ENCODE results near the gene SLC27A2.
"Not testable (repeated sequence)": the region's sequence is repeated elsewhere in the genome, so short reads cannot be mapped to it uniquely, and the experiment has no call there.

The SLC27A2 gene

DNA sequence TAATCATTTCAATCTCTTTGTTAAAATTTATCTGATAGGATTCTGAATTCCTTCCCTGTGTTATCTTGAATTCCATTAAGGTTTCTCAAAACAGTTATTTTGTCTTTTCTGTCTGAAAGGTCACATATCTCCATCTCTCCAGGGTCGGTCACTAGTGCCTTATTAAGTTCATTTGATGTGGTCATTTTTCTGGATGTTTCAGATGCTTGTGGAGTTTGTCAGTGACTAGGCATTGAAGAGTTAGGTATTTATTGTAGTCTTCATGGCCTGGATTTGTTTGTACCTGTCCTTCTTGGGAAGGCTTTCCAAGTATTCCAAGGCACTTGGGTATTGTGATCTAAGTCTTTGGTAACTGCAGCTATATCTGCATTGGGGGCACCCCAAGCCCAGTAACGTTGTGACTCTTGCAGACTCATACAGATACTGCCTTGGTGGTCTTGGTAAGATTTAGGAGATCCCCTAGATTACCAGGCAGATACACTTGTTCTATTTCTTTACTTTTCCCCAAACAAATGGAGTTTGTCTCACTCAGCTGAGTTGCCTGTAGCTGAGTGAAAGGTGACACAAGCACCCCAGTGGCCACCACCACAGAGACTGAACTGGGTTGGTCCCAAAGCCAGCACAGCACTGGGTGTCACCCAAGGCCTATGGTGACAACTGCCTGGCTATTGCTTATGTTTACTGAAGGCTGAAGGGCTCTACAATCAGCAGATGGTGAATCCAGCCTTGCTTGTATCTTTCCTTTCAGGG lies 18.9 kb upstream of the SLC27A2 start:
- in situ Hi-C loops (cut with HindIII; ENCODE audit: low sequenced_read_pairs) = no loop called here

DNA sequence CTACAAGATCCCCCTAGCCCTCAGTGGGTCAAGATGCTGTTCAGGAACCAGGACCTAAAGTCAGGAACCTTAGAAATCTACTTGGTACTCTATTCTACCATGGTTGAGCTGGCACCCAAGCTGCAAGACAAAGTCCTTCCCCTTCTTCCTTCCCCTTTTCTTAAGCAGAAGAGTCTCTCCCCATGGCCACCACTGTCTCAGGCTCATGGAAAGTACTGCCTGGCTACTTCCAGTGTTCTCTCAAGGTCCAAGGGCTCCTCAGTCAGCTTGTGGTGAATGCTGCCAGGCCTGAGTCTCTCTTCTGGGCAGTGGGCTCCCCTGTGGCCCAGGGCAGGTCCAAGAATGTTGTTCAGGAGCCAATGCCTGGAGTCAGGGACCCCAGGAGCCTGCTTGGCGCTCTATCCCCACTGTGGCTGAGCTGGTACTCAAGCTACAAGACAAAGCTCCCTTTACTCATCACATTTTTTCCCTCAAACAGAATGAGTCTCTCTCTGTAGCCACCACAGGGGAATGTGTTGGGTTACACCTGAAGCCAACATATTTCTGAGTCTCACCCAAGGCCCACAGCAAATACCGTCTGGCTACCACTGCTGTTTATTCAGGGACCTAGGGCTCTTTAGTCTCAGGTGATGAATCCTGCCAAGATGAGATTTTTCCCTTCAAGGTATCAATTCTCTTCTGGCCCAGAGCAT lies 18.1 kb upstream of the SLC27A2 start:
- in situ Hi-C loops (cut with HindIII; ENCODE audit: low sequenced_read_pairs) = no loop called here

DNA sequence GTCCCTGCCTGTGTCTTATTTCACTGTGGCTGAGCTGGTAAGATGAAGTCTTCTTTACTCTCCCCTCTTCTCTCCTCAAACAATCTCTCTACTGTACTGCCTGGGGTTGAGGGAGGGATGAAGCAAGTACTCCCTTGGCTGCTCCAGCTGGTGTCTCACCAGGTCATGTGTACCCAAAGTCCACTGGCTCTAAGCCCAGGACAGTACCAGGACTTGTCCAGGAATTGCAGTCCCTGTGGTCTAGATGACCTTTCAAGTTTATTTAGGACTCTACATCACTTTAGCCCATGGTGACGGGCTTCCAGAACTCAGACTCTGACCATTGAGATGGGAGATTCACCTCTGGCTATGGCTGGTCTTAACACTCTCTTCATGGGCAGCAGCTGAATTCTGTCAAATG lies 17.5 kb upstream of the SLC27A2 start:
- in situ Hi-C loops (cut with HindIII; ENCODE audit: low sequenced_read_pairs) = no loop called here

DNA sequence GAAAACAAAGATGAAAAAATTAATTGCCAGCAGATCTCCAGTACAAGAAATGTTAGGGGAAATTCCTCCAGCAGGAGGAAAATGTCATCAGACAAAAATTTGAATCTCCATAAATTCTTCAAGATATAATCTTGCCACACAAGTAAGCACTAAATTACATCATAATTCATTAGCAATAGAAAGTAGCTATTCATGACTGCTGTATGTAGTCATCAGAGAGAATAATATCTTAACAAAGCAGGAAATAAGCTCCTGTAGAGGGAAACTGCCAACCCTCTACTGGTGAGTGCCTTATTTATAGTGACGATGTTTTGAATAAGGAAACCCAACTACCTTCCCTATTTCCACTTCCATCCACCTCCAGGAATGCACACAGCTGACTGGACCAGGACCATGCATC lies 15.8 kb upstream of the SLC27A2 start:
- in situ Hi-C loops (cut with HindIII; ENCODE audit: low sequenced_read_pairs) = no loop called here

DNA sequence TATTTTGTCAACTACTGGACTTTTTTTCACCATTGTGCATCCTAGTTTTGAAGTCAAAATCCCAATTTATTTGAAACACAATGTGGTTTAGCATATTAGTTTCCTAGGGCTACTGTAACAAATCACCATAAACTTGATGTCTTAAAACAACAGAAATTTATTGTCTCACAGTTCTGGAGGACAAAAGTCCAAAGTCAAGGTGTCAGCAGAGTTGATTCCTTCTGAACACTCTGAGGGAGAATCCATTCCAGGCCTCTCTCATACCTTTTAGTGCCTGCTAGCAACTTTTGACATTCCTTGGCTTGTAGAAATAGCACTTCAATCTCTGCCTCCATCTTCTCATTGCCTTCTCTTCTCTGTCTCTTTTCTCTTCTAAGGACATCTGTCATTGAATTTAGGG lies 14.9 kb upstream of the SLC27A2 start:
- in situ Hi-C loops (cut with HindIII; ENCODE audit: low sequenced_read_pairs) = no loop called here

DNA sequence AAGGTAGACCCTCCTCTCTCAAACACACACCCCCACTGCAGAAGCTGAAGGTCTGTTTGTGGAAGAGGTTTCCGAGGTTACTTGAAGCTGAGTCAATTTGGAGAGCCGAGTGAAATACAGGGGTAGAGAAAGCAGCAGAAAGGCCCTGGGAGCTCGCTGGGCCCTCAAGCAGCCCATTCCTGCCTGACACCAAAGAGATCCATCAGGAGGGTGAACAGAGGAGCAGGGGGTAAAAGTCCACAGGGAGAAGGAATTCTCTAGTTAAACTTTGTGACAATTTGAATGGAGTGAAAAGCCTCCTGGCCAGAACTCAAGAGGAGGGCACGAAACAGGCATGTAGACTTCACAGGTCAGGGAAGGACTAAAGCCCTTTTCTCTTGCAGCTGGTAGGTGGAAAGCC lies 13.6 kb upstream of the SLC27A2 start:
- in situ Hi-C loops (cut with HindIII; ENCODE audit: low sequenced_read_pairs) = no loop called here

GRCh38 chr15:50168783-50169411 lies 13.1 kb upstream of the SLC27A2 start:
- in situ Hi-C loops (cut with HindIII; ENCODE audit: low sequenced_read_pairs) = no loop called here

GRCh38 chr15:50172360-50172895 lies 9.6 kb upstream of the SLC27A2 start:
- in situ Hi-C loops (cut with HindIII; ENCODE audit: low sequenced_read_pairs) = not testable (repeated sequence)

DNA sequence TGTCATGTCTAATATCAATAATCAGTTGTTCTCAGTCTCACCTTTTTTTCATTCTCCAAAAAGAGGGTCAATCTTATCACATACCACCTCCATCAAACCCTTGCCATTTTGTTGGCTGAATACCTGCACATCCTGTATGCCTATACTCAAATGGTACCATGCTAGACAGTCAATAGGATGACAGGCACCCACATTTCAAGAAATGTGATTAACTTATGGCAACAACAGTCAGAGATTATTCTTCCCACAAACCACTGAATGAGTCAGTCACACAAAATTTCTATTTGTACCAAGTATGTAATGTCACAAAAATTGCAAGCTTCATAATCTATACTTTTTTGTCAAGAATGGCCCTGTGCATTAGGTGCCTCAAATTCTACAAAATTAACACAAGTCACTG lies 5.1 kb upstream of the SLC27A2 start:
- in situ Hi-C loops (cut with HindIII; ENCODE audit: low sequenced_read_pairs) = no loop called here

DNA sequence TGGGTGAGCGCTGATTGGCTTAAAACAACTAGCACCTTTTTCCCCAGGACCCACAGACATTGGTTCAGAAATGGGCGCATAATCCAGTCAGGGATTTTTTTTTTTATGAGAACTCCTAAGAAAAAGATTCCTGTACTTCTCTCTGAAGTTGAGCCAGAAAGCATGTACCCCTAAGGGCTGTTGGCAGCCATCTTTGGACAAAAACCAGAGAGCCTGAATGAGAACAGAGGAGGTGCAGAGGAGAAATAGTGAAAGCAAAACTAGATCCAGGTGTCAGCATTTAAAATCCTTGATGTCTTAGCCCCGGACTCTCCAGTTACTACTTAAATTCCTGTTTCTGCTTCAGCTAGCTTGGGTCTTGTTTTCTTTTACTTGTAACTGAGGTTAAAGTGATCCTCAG lies 1.9 kb upstream of the SLC27A2 start:
- in situ Hi-C loops (cut with HindIII; ENCODE audit: low sequenced_read_pairs) = no loop called here

DNA sequence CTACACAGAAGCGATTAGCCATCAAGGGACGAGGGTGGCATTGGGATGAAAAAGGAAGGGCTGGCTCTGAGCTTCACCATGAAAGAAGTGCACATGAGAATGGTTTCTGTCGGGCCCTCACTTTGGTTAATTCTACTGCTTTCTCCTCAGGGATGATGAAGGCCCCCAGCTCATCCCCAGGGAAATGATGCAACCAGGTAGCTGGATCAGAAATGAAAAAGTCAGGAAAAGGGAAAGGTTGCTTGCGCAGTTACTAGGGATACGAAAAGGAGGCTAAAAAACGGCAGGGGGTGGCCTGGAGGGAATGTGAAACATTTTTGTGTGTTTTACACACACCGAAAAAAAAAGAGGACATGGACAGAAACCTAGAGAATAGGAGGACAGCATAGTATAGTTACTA lies 1.4 kb upstream of the SLC27A2 start:
- in situ Hi-C loops (cut with HindIII; ENCODE audit: low sequenced_read_pairs) = no loop called here

DNA sequence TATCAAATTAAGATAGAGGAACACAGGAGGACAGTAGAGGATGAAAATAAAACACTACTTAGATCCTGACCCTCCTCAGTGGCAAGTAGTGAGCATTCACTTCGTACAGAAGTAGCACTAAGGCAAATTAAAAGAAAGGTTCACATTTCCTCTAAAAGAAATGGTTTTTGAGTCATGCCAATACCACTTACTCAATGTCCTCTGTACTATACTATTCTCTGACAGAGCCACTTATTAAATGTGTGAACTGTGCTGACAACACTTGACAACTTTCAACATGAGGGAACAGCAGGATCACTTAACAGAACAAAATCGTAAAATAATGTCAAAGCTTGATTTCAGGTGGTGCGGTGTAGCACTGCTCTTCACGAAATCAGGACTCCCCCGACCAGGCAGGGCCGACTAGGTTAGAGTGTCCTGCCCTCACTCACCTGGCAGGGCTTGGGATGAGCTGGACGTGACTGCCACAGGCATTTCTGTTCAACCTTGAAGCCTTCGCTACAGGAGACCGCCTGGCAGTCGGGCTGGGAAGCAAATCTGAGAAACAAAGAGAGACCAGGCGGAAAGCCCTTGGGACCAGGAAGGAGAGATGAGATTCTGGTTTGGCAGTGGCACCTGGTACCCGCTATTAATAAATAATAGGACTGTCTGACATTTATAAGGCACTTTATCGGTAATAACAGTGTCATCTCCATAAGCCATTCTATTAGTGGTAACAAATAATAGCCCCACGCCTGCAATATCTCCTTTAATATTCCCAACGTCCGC lies 611 bp upstream of the SLC27A2 start:
- in situ Hi-C loops (cut with HindIII; ENCODE audit: low sequenced_read_pairs) = no loop called here

DNA sequence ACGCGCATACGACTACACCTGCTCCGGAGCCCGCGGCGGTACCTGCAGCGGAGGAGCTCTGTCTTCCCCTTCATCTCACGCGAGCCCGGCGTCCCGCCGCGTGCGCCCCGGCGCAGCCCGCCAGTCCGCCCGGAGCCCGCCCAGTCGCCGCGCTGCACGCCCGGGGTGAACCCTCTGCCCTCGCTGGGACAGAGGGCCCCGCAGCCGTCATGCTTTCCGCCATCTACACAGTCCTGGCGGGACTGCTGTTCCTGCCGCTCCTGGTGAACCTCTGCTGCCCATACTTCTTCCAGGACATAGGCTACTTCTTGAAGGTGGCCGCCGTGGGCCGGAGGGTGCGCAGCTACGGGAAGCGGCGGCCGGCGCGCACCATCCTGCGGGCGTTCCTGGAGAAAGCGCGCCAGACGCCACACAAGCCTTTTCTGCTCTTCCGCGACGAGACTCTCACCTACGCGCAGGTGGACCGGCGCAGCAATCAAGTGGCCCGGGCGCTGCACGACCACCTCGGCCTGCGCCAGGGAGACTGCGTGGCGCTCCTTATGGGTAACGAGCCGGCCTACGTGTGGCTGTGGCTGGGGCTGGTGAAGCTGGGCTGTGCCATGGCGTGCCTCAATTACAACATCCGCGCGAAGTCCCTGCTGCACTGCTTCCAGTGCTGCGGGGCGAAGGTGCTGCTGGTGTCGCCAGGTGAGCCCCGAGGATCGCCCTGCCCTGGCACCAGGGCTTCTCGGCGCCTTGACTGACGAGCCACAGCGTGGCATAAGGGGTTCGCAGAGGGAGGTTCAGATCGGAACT lies 420 bp downstream of the SLC27A2 start:
- in situ Hi-C loops (cut with HindIII; ENCODE audit: low sequenced_read_pairs) = no loop called here

- in situ Hi-C loops (cut with HindIII; ENCODE audit: low sequenced_read_pairs) = no loop called here
Measured at GRCh38 chr15:50183112-50183794, 1.3 kb downstream of the SLC27A2 start.

GRCh38 chr15:50184863-50185504 lies 3.0 kb downstream of the SLC27A2 start:
- in situ Hi-C loops (cut with HindIII; ENCODE audit: low sequenced_read_pairs) = no loop called here

DNA sequence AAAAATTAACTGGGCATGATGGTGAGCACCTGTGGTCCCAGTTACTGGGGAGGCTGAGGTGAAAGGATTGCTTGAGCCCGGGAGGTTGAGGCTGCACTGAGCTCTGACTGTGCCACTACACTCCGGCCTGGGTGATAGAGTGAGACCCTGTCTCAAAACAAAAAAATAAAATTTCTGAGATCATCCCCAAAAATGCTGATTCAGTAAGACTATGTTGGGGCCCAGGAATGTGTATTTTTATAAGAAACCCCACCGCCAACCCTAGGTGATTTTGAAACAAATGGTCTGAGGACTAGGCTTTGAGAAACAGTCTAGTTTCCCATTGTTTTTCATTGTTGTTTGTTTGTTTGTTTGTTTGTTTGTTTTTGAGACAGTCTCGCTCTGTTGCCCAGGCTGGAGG lies 4.1 kb downstream of the SLC27A2 start:
- in situ Hi-C loops (cut with HindIII; ENCODE audit: low sequenced_read_pairs) = no loop called here

DNA sequence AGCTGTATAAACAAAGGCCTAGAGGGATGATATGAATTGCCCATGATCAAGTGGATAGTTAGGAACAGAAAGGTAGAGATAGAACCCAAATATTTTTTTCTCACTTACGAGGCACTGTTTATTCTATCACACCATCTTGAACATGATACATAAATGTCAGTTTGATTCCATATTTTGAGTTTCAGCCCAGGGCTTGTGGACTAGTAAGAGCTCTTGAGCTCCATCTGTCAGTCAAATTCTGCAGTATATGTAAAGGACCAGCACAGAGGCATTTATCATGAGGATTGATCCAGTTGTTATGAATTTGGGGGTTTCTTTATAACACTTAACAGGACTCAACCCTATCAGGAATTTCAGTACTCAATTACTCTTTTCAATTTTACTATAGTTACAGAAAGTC lies 4.8 kb downstream of the SLC27A2 start:
- in situ Hi-C loops (cut with HindIII; ENCODE audit: low sequenced_read_pairs) = no loop called here

DNA sequence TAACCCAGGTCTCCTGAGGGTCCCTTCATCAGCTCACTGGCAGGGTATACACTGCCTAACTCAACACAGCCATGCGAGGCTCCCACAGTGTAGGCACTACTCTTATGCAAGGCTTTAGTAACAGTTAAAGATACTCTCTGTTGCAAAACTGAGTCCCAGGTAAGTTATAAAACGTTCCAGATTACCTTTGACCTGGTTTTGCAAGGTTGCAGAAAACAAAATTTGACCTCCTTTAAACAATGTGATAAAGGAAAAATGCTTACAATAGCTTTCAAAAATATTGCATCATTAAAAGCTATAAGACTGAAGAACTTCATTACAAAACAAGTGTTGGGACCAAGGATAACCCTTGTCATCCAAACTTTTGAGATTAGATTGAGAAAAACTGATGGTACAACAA lies 5.5 kb downstream of the SLC27A2 start:
- in situ Hi-C loops (cut with HindIII; ENCODE audit: low sequenced_read_pairs) = no loop called here

GRCh38 chr15:50187997-50188396 lies 6.0 kb downstream of the SLC27A2 start:
- in situ Hi-C loops (cut with HindIII; ENCODE audit: low sequenced_read_pairs) = no loop called here
